GM03348 (cell line): ENCODE measurements around the gene CCDC74B.
"Not testable (repeated sequence)": the region's sequence is repeated elsewhere in the genome, so short reads cannot be mapped to it uniquely, and the experiment has no call there.

ENCODE experiments used
- DNase-seq: peaks from one replicate; pipeline ENCODE4 v3.0.0; 2012; ENCODE audit warnings: low spot score

The CCDC74B gene

GRCh38 chr2:130150181-130151144 is 5.6 kb upstream of the CCDC74B start:
- no peak for DNase-seq

- DNase-seq: not testable (repeated sequence)
These were observed 3.6 kb upstream of the CCDC74B start for GRCh38 chr2:130148515-130148914.

- not testable (repeated sequence) for DNase-seq
These were observed 1.5 kb downstream of the CCDC74B start for GRCh38 chr2:130143266-130144039.

- not testable (repeated sequence) for DNase-seq
These were observed 2.3 kb downstream of the CCDC74B start for GRCh38 chr2:130142396-130143265.

GRCh38 chr2:130141645-130142370 is 3.1 kb downstream of the CCDC74B start:
- not testable (repeated sequence) for DNase-seq

- DNase-seq: not testable (repeated sequence)
These were observed 3.9 kb downstream of the CCDC74B start for GRCh38 chr2:130141002-130141401.

- not testable (repeated sequence) for DNase-seq
These were observed 4.4 kb downstream of the CCDC74B start for GRCh38 chr2:130140516-130140915.

- DNase-seq: not testable (repeated sequence)
These were observed 5.3 kb downstream of the CCDC74B start for GRCh38 chr2:130139331-130140280.

- not testable (repeated sequence) for DNase-seq
These were observed 6.1 kb downstream of the CCDC74B start for GRCh38 chr2:130138841-130139251.

- not testable (repeated sequence) for DNase-seq
These were observed 6.6 kb downstream of the CCDC74B start for GRCh38 chr2:130138326-130138725.

- not testable (repeated sequence) for DNase-seq
These were observed 7.8 kb downstream of the CCDC74B start for GRCh38 chr2:130137118-130137517.

- DNase-seq: not testable (repeated sequence)
These were observed 8.4 kb downstream of the CCDC74B start for GRCh38 chr2:130136546-130136945.

- DNase-seq: no peak
These were observed 9.0 kb downstream of the CCDC74B start for GRCh38 chr2:130135692-130136541.

- not testable (repeated sequence) for DNase-seq
These were observed 15.6 kb downstream of the CCDC74B start, which contains the start of gene POTEF for GRCh38 chr2:130129120-130129829. TSS of gene POTEF (minus strand) at chr2:130129222. CDS start at chr2:130120515, 8,707 bp downstream.

GRCh38 chr2:130128464-130128863 is 16.4 kb downstream of the CCDC74B start:
- not testable (repeated sequence) for DNase-seq

- DNase-seq: not testable (repeated sequence)
These were observed 17.2 kb downstream of the CCDC74B start for GRCh38 chr2:130127726-130128125.

- DNase-seq: not testable (repeated sequence)
These were observed 24.0 kb downstream of the CCDC74B start for GRCh38 chr2:130120924-130121323.
